GM10266 (cell line): ENCODE data around the gene CMTM7.
A peak's percentile ranks its signal among the peaks of the same experiment; 100 is the strongest.

Experiments
- DNase-seq: peaks from one replicate; pipeline ENCODE4 v3.0.0; 2012; ENCODE audit errors: extremely low spot score
- CTCF ChIP-seq: IDR thresholded peaks from 2 replicates; pipeline ENCODE4 v1.5.1; 2012; ENCODE audit warnings: mild to moderate bottlenecking, low read depth; ENCODE audit not compliant: control insufficient read depth, insufficient read depth; ENCODE audit errors: missing control alignments

Gene CMTM7

GRCh38 chr3:32397941-32398340, 6.3 kb downstream of the CMTM7 start:
- TF ChIP-seq CTCF: no peak
- no peak for DNase-seq

- TF ChIP-seq CTCF: no peak
- DNase-seq: no peak
Observed at GRCh38 chr3:32398531-32398930, 6.9 kb downstream of the CMTM7 start.

GRCh38 chr3:32399030-32399620, 7.5 kb downstream of the CMTM7 start:
- TF ChIP-seq CTCF: peak; percentile 34

GRCh38 chr3:32401126-32401525, 9.5 kb downstream of the CMTM7 start:
- TF ChIP-seq CTCF: no peak
- DNase-seq: no peak

More at GRCh38 chr3:32399030-32399620, 7.5 kb downstream of the CMTM7 start:
- DNase-seq: peak; percentile 64

GRCh38 chr3:32401556-32402081, 10.0 kb downstream of the CMTM7 start:
- DNase-seq: peak; percentile 64
- TF ChIP-seq CTCF: no peak

GRCh38 chr3:32403663-32404062, 12.0 kb downstream of the CMTM7 start:
- DNase-seq: no peak
- no peak for TF ChIP-seq CTCF

- no peak for DNase-seq
- no peak for TF ChIP-seq CTCF
Observed at GRCh38 chr3:32404714-32405113, 13.1 kb downstream of the CMTM7 start.
